GM12878 (cell line): Measurements from ENCODE around the gene SPRY1. TPM values are rescaled to one million over a fixed set of nuclear protein-coding genes. Genes with fewer than 3 reads are reported as not detected.
A peak's percentile ranks its signal among the peaks of the same experiment; 100 is the strongest.

Experiments used
- ASH2L ChIP-seq: fragments of 300-600, 200-600 bp; sonication (generic); IDR thresholded peaks from 2 replicates; pipeline ENCODE4 v1.6.1; 2017; ENCODE audit warnings: low read depth, mild to moderate bottlenecking, borderline replicate concordance
- CHD1 ChIP-seq: IDR thresholded peaks from 2 replicates; pipeline ENCODE4 v1.6.1; 2012; ENCODE audit warnings: low read depth, low read length, improper control_type of control experiment
- CHD2 ChIP-seq: IDR thresholded peaks from 2 replicates; pipeline ENCODE4 v1.6.1; 2011; ENCODE audit warnings: low read depth, low read length, improper control_type of control experiment, borderline replicate concordance
- EZH2 ChIP-seq: IDR thresholded peaks from 2 replicates; pipeline ENCODE4 v1.6.1; 2012; ENCODE audit warnings: low read depth, mild to moderate bottlenecking, control low read depth, inconsistent platforms, low read length, borderline replicate concordance; ENCODE audit not compliant: control insufficient read depth
- FOXM1 ChIP-seq: IDR thresholded peaks from 2 replicates; pipeline ENCODE4 v1.6.1; 2012; ENCODE audit warnings: low read depth, mild to moderate bottlenecking, inconsistent platforms, low read length, moderate library complexity
- IKZF1 ChIP-seq: fragments of 450-650 bp; conservative IDR thresholded peaks from 2 replicates; pipeline ENCODE4 v1.6.1; 2017; ENCODE audit warnings: antibody characterized with exemption, mild to moderate bottlenecking
- MEF2A ChIP-seq: IDR thresholded peaks from 2 replicates; pipeline ENCODE4 v1.6.1; 2011; ENCODE audit warnings: low read depth, mild to moderate bottlenecking, low read length, moderate library complexity; ENCODE audit not compliant: insufficient read depth
- PKNOX1 ChIP-seq: fragments of 450-650 bp; IDR thresholded peaks from 2 replicates; pipeline ENCODE4 v1.6.1; 2016; ENCODE audit warnings: mild to moderate bottlenecking
- polyA plus RNA-seq, 11 experiments: library from polyadenylated mRNA; depleted of rRNA in 4 of 11; unstranded in 6 of 11; stranded (reverse) in 5 of 11; fragments of >200 nt; fragmentation: Nextera tagmentation in 4 of 11; fragmentation: Illumina TruSeq in 1 of 11; extraction: Ambion mirVana in 4 of 11; extraction: Trizol in 1 of 11; gene quantifications; 1 replicate in 1 of 11; 2 replicates in 10 of 11; pipeline versions ENCODE4 v1.2.1 to v1.2.3, GENCODE V29; 2011 to 2016; ENCODE audit warnings: inconsistent platforms in 2 of 11, missing spikeins in 2 of 11, low read depth in 1 of 11
- total RNA-seq, 4 experiments: library from RNA; depleted of rRNA in 3 of 4; stranded (reverse); fragments of >200 nt in 3 of 4; fragmentation: Illumina TruSeq in 1 of 4; extraction: Trizol in 1 of 4; gene quantifications; 2 replicates each; pipeline versions ENCODE4 v1.2.1 to v1.2.3, GENCODE V29; 2013 to 2021

The SPRY1 gene
- total and polyA plus RNA-seq, 10 of the 15 experiments (the other 5 are each of a cell fraction or from before 2014, with no cell fraction given) = 0.05 to 5.7 (median 0.23) TPM; not detected in 2

- TF ChIP-seq EZH2 (no peak), IKZF1 (no peak), MEF2A (no peak), PKNOX1 (peak; percentile 96), CHD2 (no peak), CHD1 (no peak), ASH2L (no peak), FOXM1 (no peak)
Observed at GRCh38 chr4:123397144-123398065, 810 bp downstream of the SPRY1 start (continued).
